Large intestine (tissue), 3 donors: Measurements from ENCODE around the gene LYRM2. TPM values are rescaled to one million over a fixed set of nuclear protein-coding genes. Genes with fewer than 3 reads are reported as not detected.

Experiments used
- DNase-seq, 2 donors: peaks; one replicate each; pipeline versions ENCODE4 v3.0.0 to v3.0.0-alpha.2; 2013
- H3K27ac ChIP-seq: one replicate; pipeline ENCODE4 v1.5.1; 2013; ENCODE audit warnings: low read length
- H3K27me3 ChIP-seq: 2 replicates; pipeline ENCODE4 v1.6.1; 2013; ENCODE audit warnings: low read length; ENCODE audit not compliant: control insufficient read depth, insufficient read depth
- H3K36me3 ChIP-seq: 2 replicates; pipeline ENCODE4 v1.6.1; 2013; ENCODE audit warnings: low read length; ENCODE audit not compliant: control insufficient read depth, insufficient read depth
- H3K4me1 ChIP-seq: one replicate; pipeline ENCODE4 v1.6.1; 2013; ENCODE audit warnings: low read length; ENCODE audit not compliant: control insufficient read depth, insufficient read depth
- H3K4me3 ChIP-seq: one replicate; pipeline ENCODE4 v1.5.1; 2013; ENCODE audit warnings: low read length
- H3K9me3 ChIP-seq: one replicate; pipeline ENCODE4 v1.6.1; 2013; ENCODE audit warnings: mild to moderate bottlenecking, low read depth, low read length, moderate library complexity; ENCODE audit not compliant: control insufficient read depth
- WGBS: methylation state at CpG from one replicate; pipeline ENCODE4 v1.1.5; 2013; ENCODE audit warnings: low lambda C conversion rate; ENCODE audit not compliant: insufficient coverage; 5-methylcytosine and 5-hydroxymethylcytosine counted together
- polyA plus RNA-seq: library from polyadenylated mRNA; unstranded; fragments of 120-200 nt; gene quantifications from one replicate; pipeline ENCODE4 v1.2.1, GENCODE V29; 2013

LYRM2 gene
- polyA plus RNA-seq, 1 donor = 39.3 TPM

GRCh38 chr6:89619567-89619966, 19.0 kb downstream of the LYRM2 start:
- no peak for DNase-seq
- H3K27me3 ChIP-seq = no peaks in the 10 kb centered on the region
- H3K4me1 ChIP-seq = no peaks in the 10 kb centered on the region
- H3K4me3 ChIP-seq = no peak overlapping the region
- no peak overlapping the region for H3K27ac ChIP-seq
- H3K36me3 ChIP-seq = no peaks in the 10 kb centered on the region
- H3K9me3 ChIP-seq = no peaks in the 10 kb centered on the region
- 75% methylated on average over 1 of the region's 6 CpGs for WGBS

- no peaks in the 10 kb centered on the region for H3K9me3 ChIP-seq
- H3K27ac ChIP-seq = no peak overlapping the region
- H3K27me3 ChIP-seq = no peaks in the 10 kb centered on the region
- WGBS = no CpG with 5 or more reads among the region's 6 CpGs
- no peaks in the 10 kb centered on the region for H3K4me1 ChIP-seq
- DNase-seq = no peak
- no peaks in the 10 kb centered on the region for H3K36me3 ChIP-seq
- H3K4me3 ChIP-seq = no peak overlapping the region
Observed at GRCh38 chr6:89618026-89618425, 20.5 kb downstream of the LYRM2 start.

GRCh38 chr6:89616531-89616930, 22.0 kb downstream of the LYRM2 start:
- Histone ChIP-seq H3K9me3 (no peaks in the 10 kb centered on the region), H3K36me3 (no peaks in the 10 kb centered on the region), H3K27me3 (no peaks in the 10 kb centered on the region), H3K27ac (no peak overlapping the region), H3K4me3 (no peak overlapping the region), H3K4me1 (no peaks in the 10 kb centered on the region)
- no CpG with 5 or more reads among the region's 5 CpGs for WGBS
- no peak for DNase-seq

- DNase-seq = no peak
- no peak overlapping the region for H3K27ac ChIP-seq
- no peaks in the 10 kb centered on the region for H3K27me3 ChIP-seq
- no peaks in the 10 kb centered on the region for H3K36me3 ChIP-seq
- H3K4me3 ChIP-seq = no peak overlapping the region
- no peaks in the 10 kb centered on the region for H3K9me3 ChIP-seq
- no peaks in the 10 kb centered on the region for H3K4me1 ChIP-seq
- WGBS = no CpG with 5 or more reads among the region's 5 CpGs
Observed at GRCh38 chr6:89615882-89616281, 22.7 kb downstream of the LYRM2 start.

- Histone ChIP-seq H3K27me3 (no peaks in the 10 kb centered on the region), H3K36me3 (no peaks in the 10 kb centered on the region), H3K4me1 (no peaks in the 10 kb centered on the region), H3K9me3 (no peaks in the 10 kb centered on the region), H3K27ac (no peak overlapping the region), H3K4me3 (no peak overlapping the region)
- WGBS = no CpG with 5 or more reads among the region's 5 CpGs
- DNase-seq = no peak
Observed at GRCh38 chr6:89613790-89614189, 24.8 kb downstream of the LYRM2 start.

GRCh38 chr6:89612121-89612520, 26.4 kb downstream of the LYRM2 start:
- no peak overlapping the region for H3K27ac ChIP-seq
- WGBS = 80% methylated on average over 1 of the region's 12 CpGs
- no peak overlapping the region for H3K4me3 ChIP-seq
- no peaks in the 10 kb centered on the region for H3K9me3 ChIP-seq
- no peaks in the 10 kb centered on the region for H3K4me1 ChIP-seq
- no peaks in the 10 kb centered on the region for H3K36me3 ChIP-seq
- no peaks in the 10 kb centered on the region for H3K27me3 ChIP-seq
- no peak for DNase-seq

GRCh38 chr6:89611666-89612065, 26.9 kb downstream of the LYRM2 start:
- H3K4me3 ChIP-seq = no peak overlapping the region
- H3K4me1 ChIP-seq = no peaks in the 10 kb centered on the region
- H3K9me3 ChIP-seq = no peaks in the 10 kb centered on the region
- H3K36me3 ChIP-seq = no peaks in the 10 kb centered on the region
- no peak overlapping the region for H3K27ac ChIP-seq
- no peaks in the 10 kb centered on the region for H3K27me3 ChIP-seq
- DNase-seq = no peak

- Histone ChIP-seq H3K36me3 (no peaks in the 10 kb centered on the region), H3K9me3 (no peaks in the 10 kb centered on the region), H3K27ac (no peak overlapping the region), H3K4me3 (no peak overlapping the region), H3K4me1 (no peaks in the 10 kb centered on the region), H3K27me3 (no peaks in the 10 kb centered on the region)
- WGBS = 60% methylated on average over 2 of the region's 11 CpGs
- DNase-seq = peak; percentile 6 to 37
Observed at GRCh38 chr6:89610149-89610642, 28.4 kb downstream of the LYRM2 start.

- WGBS = no CpG with 5 or more reads among the region's 5 CpGs
- no peaks in the 10 kb centered on the region for H3K36me3 ChIP-seq
- H3K4me3 ChIP-seq = no peak overlapping the region
- H3K4me1 ChIP-seq = no peaks in the 10 kb centered on the region
- H3K9me3 ChIP-seq = no peaks in the 10 kb centered on the region
- H3K27me3 ChIP-seq = no peaks in the 10 kb centered on the region
- DNase-seq = no peak
- no peak overlapping the region for H3K27ac ChIP-seq
Observed at GRCh38 chr6:89605861-89606260, 32.7 kb downstream of the LYRM2 start.

GRCh38 chr6:89604653-89605052, 33.9 kb downstream of the LYRM2 start:
- no peaks in the 10 kb centered on the region for H3K36me3 ChIP-seq
- DNase-seq = no peak
- H3K4me3 ChIP-seq = no peak overlapping the region
- H3K9me3 ChIP-seq = no peaks in the 10 kb centered on the region
- H3K27me3 ChIP-seq = no peaks in the 10 kb centered on the region
- WGBS = no CpG with 5 or more reads among the region's 5 CpGs
- H3K27ac ChIP-seq = no peak overlapping the region
- H3K4me1 ChIP-seq = no peaks in the 10 kb centered on the region

- H3K27ac ChIP-seq = no peak overlapping the region
- no peak overlapping the region for H3K4me3 ChIP-seq
- WGBS = no CpG with 5 or more reads among the region's 6 CpGs
- DNase-seq = no peak
- no peaks in the 10 kb centered on the region for H3K36me3 ChIP-seq
- H3K4me1 ChIP-seq = no peaks in the 10 kb centered on the region
- H3K27me3 ChIP-seq = no peaks in the 10 kb centered on the region
- H3K9me3 ChIP-seq = no peaks in the 10 kb centered on the region
Observed at GRCh38 chr6:89602166-89602565, 36.4 kb downstream of the LYRM2 start.
